Neutrophil (primary cell): ENCODE results near the gene SLC9A6.
A peak's percentile ranks its signal among the peaks of the same experiment; 100 is the strongest.

ENCODE experiments used
- H3K27ac ChIP-seq: fragments of 200-600 bp; sonication (generic); 2 replicates; pipeline ENCODE4 v1.5.1; 2016; ENCODE audit warnings: mild to moderate bottlenecking, moderate library complexity
- H3K27me3 ChIP-seq: fragments of 200-600 bp; sonication (generic); 2 replicates; pipeline ENCODE4 v1.6.0; 2016; ENCODE audit warnings: mild to moderate bottlenecking
- H3K36me3 ChIP-seq: fragments of 200-600 bp; sonication (generic); 2 replicates; pipeline ENCODE4 v1.5.1; 2017
- H3K4me1 ChIP-seq, 2 experiments: fragments of 200-600 bp in 1 of 2; sonication (generic) in 1 of 2; 1 replicate in 1 of 2; 2 replicates in 1 of 2; pipeline versions ENCODE4 v1.5.1 to v1.6.1; 2013 to 2016; ENCODE audit warnings: low read depth in 1 of 2, low read length in 1 of 2, mild to moderate bottlenecking in 1 of 2, moderate library complexity in 1 of 2; ENCODE audit not compliant: control insufficient read depth in 1 of 2, insufficient read depth in 1 of 2
- H3K4me3 ChIP-seq, 2 experiments: fragments of 200-600 bp in 1 of 2; sonication (generic) in 1 of 2; 1 replicate in 1 of 2; 2 replicates in 1 of 2; pipeline ENCODE4 v1.5.1; 2013 to 2016; ENCODE audit warnings: low read depth in 1 of 2, low read length in 1 of 2, mild to moderate bottlenecking in 1 of 2, moderate library complexity in 1 of 2
- H3K9me3 ChIP-seq: fragments of 200-600 bp; sonication (generic); 2 replicates; pipeline ENCODE4 v1.5.1; 2016
- CTCF ChIP-seq: fragments of 200-600 bp; sonication (generic); IDR thresholded peaks from 2 replicates; pipeline ENCODE4 v1.5.1; 2016; ENCODE audit warnings: antibody characterized with exemption

SLC9A6 gene

GRCh38 chrX:135974279-135974856 is 10.9 kb upstream of the SLC9A6 start:
- Histone ChIP-seq H3K27ac (peak overlapping the region; percentile 90), H3K4me1 (peaks cover 8 to 20% of the 10 kb centered on the region in 2 experiments), H3K9me3 (no peaks in the 10 kb centered on the region), H3K4me3 (peak overlapping the region; percentile 41 to 50), H3K27me3 (no peaks in the 10 kb centered on the region), H3K36me3 (no peaks in the 10 kb centered on the region)
- TF ChIP-seq CTCF, result no peak

- H3K4me3 ChIP-seq, result no peak overlapping the region
- no peaks in the 10 kb centered on the region for H3K9me3 ChIP-seq
- TF ChIP-seq CTCF, result no peak
- H3K27ac ChIP-seq, result no peak overlapping the region
- no peaks in the 10 kb centered on the region for H3K36me3 ChIP-seq
- H3K4me1 ChIP-seq, result peaks cover 8 to 20% of the 10 kb centered on the region in 2 experiments
- no peaks in the 10 kb centered on the region for H3K27me3 ChIP-seq
Measured at GRCh38 chrX:135975421-135975820, 9.8 kb upstream of the SLC9A6 start.

GRCh38 chrX:135977611-135978010 is 7.6 kb upstream of the SLC9A6 start:
- Histone ChIP-seq H3K27ac (no peak overlapping the region), H3K27me3 (no peaks in the 10 kb centered on the region), H3K4me3 (no peak overlapping the region), H3K36me3 (no peaks in the 10 kb centered on the region), H3K4me1 (peaks cover 22 to 30% of the 10 kb centered on the region in 2 experiments), H3K9me3 (no peaks in the 10 kb centered on the region)
- no peak for TF ChIP-seq CTCF

- no peak for TF ChIP-seq CTCF
- peak overlapping the region; percentile 51 for H3K27ac ChIP-seq
- no peaks in the 10 kb centered on the region for H3K36me3 ChIP-seq
- H3K4me1 ChIP-seq, result peaks cover 31 to 43% of the 10 kb centered on the region in 2 experiments
- no peaks in the 10 kb centered on the region for H3K9me3 ChIP-seq
- H3K4me3 ChIP-seq, result no peak overlapping the region
- H3K27me3 ChIP-seq, result no peaks in the 10 kb centered on the region
Measured at GRCh38 chrX:135981010-135981409, 4.2 kb upstream of the SLC9A6 start.

GRCh38 chrX:135981668-135982067 is 3.6 kb upstream of the SLC9A6 start:
- Histone ChIP-seq H3K9me3 (no peaks in the 10 kb centered on the region), H3K4me1 (peaks cover 35 to 50% of the 10 kb centered on the region in 2 experiments), H3K4me3 (no peak overlapping the region), H3K27ac (peak overlapping the region; percentile 51), H3K27me3 (no peaks in the 10 kb centered on the region), H3K36me3 (no peaks in the 10 kb centered on the region)
- TF ChIP-seq CTCF, result no peak
